NCI-H446 treated with DMSO at 0.1 percent for 48 hours (cell line): ENCODE data around the gene MOSMO.
"Not testable (repeated sequence)": the region's sequence is repeated elsewhere in the genome, so short reads cannot be mapped to it uniquely, and the experiment has no call there.

Source experiments
- DNase-seq: peaks from one replicate; lab custom pipeline; 2025; lab: John Stamatoyannopoulos, UW

Gene MOSMO

DNA sequence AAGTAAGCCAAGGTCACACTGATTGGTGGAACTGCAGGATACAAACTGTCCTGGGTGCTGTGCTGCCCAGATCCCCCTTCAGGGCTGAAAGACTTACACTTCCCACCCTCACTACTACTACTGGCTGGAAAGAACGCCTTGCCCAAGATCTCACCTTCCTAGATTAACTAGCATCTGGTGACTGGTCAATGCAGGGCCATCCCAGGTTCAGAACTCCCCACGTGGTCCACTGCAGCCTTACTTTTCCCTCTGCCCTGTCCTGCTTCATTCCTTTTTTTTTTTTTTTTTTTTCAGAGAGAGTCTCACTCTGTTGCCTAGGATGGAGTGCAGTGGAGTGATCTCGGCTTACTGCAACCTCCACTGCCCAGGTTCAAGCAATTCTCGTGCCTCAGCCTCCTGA, 4.7 kb upstream of the MOSMO start:
- no peak for DNase-seq

DNA sequence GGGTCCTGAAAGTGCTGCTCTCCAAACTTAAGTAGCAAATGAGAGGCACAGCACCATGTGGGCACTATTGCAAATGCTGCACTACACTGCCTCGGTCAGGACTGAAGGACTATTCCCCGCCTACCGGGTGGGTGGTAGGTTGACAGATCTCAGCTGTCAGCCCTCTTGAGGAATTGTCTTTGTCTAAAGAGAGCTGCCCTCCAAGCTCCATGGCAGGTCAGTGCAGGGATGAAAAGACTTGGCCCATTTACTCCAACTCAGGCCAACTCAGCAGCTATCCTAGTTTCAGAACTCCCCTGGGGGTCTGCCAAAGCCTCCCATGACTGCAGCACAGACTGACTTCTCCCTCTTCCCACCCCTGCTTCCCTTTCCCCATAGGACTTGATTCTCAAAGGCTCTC, 3.6 kb upstream of the MOSMO start:
- DNase-seq: no peak

DNA sequence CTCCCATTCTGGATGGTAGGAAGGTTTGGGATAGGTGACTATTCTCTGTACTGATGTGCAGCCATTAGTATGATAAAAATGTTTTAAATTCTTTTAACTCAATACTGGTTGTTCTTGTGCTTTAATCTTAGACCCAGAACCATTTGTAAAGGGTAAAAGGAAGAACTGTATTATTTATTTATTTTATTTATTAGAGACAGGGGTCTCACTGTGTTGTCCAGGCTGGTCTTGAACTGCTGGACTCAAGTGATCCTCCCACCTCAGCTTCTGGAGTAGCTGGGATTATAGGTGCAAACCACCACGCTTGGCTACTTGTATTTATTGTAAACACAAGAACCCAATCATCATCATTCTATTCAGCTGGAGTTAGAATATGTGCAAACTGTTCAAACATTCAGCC, 2.2 kb upstream of the MOSMO start:
- no peak for DNase-seq

DNA sequence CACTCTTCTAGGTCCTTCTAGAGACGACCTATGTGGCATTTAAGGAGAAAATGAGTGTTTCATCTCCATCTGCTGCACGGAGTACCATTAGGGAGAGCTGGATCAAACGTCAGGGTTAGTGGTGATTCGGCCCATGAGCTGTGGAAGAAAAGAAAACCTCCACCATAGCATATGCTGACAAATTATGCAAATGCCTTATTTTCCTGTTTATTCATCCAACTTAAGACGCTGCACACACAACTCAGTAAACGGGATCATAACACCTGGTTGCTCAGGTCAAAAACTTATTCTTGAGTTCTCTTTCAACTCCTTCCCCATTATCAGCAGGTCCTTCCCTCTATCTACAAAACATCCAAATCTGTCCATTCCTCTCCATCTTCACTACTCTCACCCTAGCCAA, 1.3 kb upstream of the MOSMO start:
- DNase-seq: no peak

DNA sequence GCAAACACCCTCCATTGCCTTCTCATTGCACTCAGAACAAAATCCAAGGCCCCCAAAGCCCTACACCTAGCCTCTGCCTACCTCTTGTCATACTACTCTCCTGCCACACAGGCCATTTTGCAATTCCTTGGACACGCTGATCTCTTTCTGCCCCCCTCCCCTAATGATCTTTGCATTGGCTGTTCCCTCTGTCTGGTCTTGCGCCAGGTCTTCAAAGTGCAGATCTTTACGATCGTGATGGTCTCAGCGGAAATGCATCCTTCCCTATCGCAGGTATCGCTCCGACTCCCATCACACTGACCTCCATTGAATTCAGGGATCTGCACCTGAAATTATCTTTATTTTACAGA, 777 bp upstream of the MOSMO start:
- DNase-seq: no peak

GRCh38 chr16:22008215-22009059, 526 bp downstream of the MOSMO start:
- no peak for DNase-seq

DNA sequence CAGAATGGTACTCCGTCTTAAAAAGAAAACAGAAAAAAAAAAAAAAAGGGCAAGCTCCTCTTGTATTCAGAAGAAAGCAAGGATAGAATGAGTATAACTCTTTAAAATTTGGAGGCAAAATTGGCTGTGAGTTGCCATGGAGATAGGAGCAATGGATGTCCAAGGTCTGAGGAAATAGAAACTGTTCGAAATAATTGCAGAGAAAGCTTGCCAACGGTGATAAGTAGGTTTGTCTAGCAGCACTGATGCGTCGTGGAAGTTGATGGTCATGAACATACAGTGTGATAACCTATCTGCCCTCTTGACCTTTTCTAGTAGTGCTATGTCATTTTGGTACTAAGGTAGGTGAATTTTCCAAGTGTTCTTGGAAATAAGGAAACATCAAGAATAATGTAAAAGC, 3.0 kb downstream of the MOSMO start:
- no peak for DNase-seq

GRCh38 chr16:22012241-22012640, 4.3 kb downstream of the MOSMO start:
- DNase-seq: no peak

DNA sequence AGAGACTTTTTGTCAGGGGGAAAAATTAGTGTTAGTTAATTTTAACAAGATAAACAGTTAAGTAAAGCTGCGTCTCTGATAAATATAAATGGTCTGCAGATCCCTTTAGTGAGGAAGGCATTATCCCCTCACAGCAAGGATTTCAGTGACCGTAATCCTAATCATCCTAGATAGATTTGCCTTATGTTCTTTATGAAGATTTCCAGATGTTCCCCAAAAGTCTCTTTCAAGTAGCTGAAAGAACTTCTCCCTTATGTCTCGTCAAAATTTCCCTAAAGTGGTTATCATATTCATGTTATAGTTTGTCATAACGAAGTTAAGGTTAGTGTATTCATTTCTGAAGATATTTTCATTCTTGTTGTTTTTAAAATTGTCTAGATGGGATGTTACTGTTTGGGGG, 5.6 kb downstream of the MOSMO start:
- DNase-seq: no peak

DNA sequence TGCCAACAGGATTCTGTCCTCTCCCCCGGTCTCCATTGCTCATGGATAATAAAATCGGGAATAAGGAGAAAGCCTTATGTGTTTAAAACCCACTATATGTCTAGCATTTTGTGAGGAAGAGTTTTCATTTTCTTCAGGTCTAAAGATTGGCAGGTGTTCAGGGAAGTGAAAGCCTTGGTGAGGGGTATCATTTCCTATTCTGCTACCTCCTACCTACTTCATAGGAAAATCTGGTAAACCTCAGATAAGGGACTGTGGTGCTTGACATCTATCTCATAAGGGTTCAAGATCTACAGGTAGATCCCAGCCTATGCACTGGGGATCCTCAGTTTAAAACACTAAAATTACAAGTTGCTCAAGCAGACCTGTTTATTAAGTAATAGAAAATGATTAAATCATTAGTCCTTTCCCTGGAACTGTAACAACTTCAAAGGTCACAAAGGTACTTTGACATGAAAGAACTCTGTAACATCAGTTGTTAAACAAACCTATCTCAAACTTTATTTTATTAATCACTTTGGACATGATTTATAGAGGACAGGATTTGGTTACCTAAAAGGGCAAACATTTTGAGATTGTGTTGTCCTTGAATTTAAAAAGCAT, 6.5 kb downstream of the MOSMO start:
- DNase-seq: no peak

DNA sequence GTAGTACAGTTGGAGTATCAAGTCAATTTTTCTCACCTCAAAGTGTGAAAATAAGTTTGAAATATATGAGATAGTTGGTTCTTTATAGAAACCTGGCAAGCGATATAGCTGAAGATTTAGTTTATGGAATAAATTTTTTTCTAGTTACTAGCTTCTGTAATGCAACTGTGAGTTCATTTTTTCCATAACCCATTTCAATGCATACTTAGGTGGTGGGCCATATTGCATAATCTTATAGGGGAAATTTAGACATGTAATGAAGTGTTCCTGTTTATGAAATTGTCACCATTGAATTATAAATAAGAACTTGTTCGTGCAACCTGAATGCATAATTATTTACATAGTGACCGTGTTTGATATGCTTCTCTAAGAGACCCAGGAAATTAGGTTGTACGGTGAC, 9.0 kb downstream of the MOSMO start:
- no peak for DNase-seq

DNA sequence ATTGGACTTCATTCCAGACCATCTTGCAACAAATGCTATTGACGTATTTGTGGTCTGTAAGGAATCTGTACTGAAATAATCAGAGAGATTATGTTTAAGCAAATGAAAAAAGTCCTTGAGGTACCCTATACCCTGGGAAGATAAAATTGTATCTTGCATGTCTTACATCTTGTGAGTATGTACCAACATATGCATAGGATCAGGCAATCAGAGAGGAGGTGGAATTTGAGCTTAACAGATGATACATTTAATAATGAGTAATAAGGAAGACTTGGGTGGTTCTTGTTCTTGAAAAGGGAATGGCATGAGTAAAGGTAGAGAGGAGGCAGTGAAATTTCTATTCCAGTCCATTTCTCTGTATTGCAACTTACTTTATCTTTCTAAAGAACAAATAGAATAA, 10.6 kb downstream of the MOSMO start:
- DNase-seq: no peak

DNA sequence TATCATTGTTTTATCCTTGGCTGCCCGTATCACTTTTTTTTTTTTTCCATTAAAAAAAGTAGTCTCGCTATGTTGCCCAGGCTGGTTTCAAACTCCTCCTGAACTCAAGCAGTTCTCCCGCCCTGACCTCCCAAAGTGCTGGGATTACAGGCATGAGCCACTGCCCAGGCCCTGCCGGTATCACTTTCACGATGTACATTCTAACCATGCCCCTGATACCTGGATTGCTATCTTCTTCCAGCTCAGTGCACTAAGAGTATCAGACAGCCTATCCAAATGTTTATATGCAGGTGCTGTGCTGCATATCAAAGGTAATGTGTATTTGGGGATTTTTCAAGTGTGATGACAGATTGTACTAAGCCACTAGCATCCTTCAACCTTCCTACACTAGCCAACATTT, 14.2 kb downstream of the MOSMO start:
- no peak for DNase-seq

- DNase-seq: no peak
These were observed 15.6 kb downstream of the MOSMO start for GRCh38 chr16:22023505-22023904.

GRCh38 chr16:22024785-22025184, 16.9 kb downstream of the MOSMO start:
- DNase-seq: not testable (repeated sequence)

DNA sequence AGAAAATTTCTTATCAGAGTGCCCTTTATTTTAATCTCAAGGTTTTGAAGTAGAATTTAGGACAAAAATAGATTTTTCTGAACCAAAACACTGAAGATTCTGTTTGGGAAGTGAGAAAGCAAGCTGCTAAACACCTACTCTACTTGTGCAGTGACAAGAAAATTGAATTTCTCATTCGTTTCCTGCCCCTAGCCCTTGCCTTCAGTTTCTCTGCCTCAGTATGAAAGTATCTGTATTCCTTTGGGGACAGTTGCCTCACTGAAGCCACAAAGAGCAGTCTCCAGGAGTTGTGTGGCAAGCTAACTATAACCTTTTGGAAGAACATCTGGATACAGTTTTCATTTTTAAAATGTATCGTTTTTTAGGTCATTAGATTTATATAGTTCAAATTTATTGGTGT, 19.7 kb downstream of the MOSMO start:
- DNase-seq: no peak

DNA sequence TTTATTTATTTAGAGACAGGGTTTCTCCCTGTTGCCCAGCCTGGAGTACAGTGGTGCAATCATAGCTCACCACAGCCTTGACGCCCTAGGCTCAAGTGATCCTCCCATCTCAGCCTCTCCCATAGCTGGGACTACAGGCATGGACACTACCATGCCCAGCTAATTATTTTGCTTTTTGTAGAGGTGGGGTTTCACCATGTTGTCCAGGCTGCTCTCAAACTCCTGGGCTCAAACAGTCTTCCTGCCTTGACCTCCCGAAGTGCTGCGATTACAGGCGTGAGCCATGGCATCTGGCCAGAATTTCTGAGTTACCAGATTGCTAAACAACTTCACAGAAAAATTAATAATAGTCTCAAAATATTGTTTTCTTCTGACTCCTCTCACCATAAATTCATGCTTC, 21.7 kb downstream of the MOSMO start:
- no peak for DNase-seq

DNA sequence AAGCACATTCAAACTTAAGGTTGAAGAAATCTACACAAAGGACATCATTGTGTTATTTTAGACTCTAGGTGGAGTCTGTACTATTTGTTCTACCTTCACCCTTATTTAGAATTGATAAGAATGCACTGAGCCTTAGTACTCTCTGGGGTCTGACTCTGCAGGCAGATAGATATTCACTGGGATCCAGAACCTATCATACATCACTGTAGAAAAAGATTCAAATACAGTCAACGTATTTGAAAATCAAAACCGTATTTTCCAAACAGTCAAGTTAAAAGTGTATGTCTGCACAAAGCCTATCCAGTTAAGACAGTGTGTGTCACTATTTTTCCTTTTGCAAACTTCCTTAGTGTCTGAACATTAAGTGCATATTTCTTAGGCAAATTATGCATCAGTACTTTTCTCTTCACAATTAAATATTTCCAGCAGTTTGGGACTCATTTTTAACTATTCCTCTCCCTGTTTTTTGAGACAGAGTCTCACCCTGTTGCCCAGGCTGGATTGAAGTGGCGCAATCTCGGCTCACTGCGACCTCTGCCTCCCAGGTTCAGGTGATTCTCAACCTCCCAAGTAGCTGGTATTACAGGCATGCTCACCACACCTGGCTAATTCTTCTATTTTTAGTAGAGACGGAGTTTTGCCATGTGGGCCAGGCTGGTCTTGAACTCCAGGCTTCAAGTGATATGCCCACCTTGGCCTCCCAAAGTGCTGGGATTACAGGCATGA, 22.3 kb downstream of the MOSMO start:
- DNase-seq: no peak

GRCh38 chr16:22031483-22032083, 23.7 kb downstream of the MOSMO start:
- no peak for DNase-seq

- no peak for DNase-seq
These were observed 26.6 kb downstream of the MOSMO start for GRCh38 chr16:22034503-22034902.

- DNase-seq: no peak
These were observed 27.2 kb downstream of the MOSMO start for GRCh38 chr16:22035153-22035552.

- not testable (repeated sequence) for DNase-seq
These were observed 36.0 kb downstream of the MOSMO start for GRCh38 chr16:22043882-22044281.

DNA sequence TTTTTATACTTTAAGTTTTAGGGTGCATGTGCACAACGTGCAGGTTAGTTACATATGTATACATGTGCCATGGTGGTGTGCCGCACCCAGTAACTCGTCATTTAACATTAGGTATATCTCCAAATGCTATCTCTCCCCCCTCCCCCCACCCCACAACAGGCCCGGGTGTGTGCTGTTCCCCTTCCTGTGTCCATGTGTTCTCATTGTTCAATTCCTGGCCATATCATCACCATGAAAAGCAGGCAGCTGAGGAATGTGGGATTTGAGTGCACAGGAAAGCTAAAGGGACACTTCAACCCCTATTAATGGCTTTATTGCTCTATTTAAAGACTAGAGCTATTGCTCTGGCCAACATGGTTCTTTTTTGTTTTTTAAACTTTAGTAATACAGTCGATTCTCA, 38.0 kb downstream of the MOSMO start:
- not testable (repeated sequence) for DNase-seq
